Natural killer cell treated with Interleukin-12 subunit alpha and Interleukin-12 subunit beta and Interleukin-15 and Interleukin-18, amount 100 ng/mL, for 72 hours (primary cell): ENCODE measurements around the gene CAPN13. TPM values are rescaled to one million over a fixed set of nuclear protein-coding genes. Genes with fewer than 3 reads are reported as not detected.
"Not testable (repeated sequence)": the region's sequence is repeated elsewhere in the genome, so short reads cannot be mapped to it uniquely, and the experiment has no call there.

Experiments used
- ATAC-seq, 2 donors: fragments of 150-1000 bp; cut with Tn5 transposase in 1 of 2; sonication (Bioruptor Pico), chemical (Tn5 transposase) in 1 of 2; 2 replicates each; pipeline ENCODE4 v1.10.0; 2021
- DNase-seq: peaks from one replicate; pipeline ENCODE4 v3.0.0; 2022; ENCODE audit warnings: low spot score
- H3K27ac Mint-ChIP-seq, 2 donors: 1 replicate in 1 of 2; 2 replicates in 1 of 2; pipeline ENCODE4 v1.8.0; 2022; ENCODE audit warnings: mixed read lengths in 2 of 2, mild to moderate bottlenecking in 1 of 2, moderate library complexity in 1 of 2
- H3K27me3 Mint-ChIP-seq, 2 donors: 1 replicate in 1 of 2; 2 replicates in 1 of 2; pipeline ENCODE4 v1.8.0; 2022; ENCODE audit warnings: mixed read lengths in 2 of 2
- H3K36me3 Mint-ChIP-seq: one replicate; pipeline ENCODE4 v1.8.0; 2022; ENCODE audit warnings: mixed read lengths
- H3K4me1 Mint-ChIP-seq, 2 donors: 1 replicate in 1 of 2; 2 replicates in 1 of 2; pipeline ENCODE4 v1.8.0; 2022; ENCODE audit warnings: low read depth in 2 of 2, mixed read lengths in 2 of 2, mild to moderate bottlenecking in 1 of 2
- H3K4me3 Mint-ChIP-seq: one replicate; pipeline ENCODE4 v1.8.0; 2022; ENCODE audit warnings: mixed read lengths
- H3K9me3 Mint-ChIP-seq: 2 replicates; pipeline ENCODE4 v1.8.0; 2022; ENCODE audit warnings: mixed read lengths
- total RNA-seq, 2 donors: library from RNA; stranded (reverse); gene quantifications; one replicate each; pipeline ENCODE4 v1.2.3, GENCODE V29; 2022

CAPN13 gene
- total RNA-seq, 2 donors from 2014 or later = not detected

- DNase-seq (no peak), ATAC-seq (no peak)
- Mint-ChIP-seq H3K4me3 (no peak overlapping the region), H3K27ac (peak overlapping the region in 1 of 2 donors; percentile 86), H3K36me3 (peaks cover 15% of the 10 kb centered on the region), H3K27me3 (peaks cover 4 to 19% of the 10 kb centered on the region in 2 donors), H3K4me1 (peaks cover 5 to 20% of the 10 kb centered on the region in 2 donors), H3K9me3 (peaks cover 14% of the 10 kb centered on the region)
Observed at GRCh38 chr2:30705711-30706533, 101.3 kb downstream of the CAPN13 start.

GRCh38 chr2:30705056-30705455 is 102.2 kb downstream of the CAPN13 start:
- no peak for DNase-seq
- H3K27me3 Mint-ChIP-seq = peaks cover 4 to 21% of the 10 kb centered on the region in 2 donors
- peak overlapping the region in 1 of 2 donors; percentile 86 for H3K27ac Mint-ChIP-seq
- peaks cover 14% of the 10 kb centered on the region for H3K9me3 Mint-ChIP-seq
- H3K4me1 Mint-ChIP-seq = peaks cover 5 to 20% of the 10 kb centered on the region in 2 donors
- peaks cover 15% of the 10 kb centered on the region for H3K36me3 Mint-ChIP-seq
- ATAC-seq = no peak
- H3K4me3 Mint-ChIP-seq = no peak overlapping the region

GRCh38 chr2:30704309-30705020 is 102.8 kb downstream of the CAPN13 start:
- Mint-ChIP-seq H3K4me1 (peaks cover 5 to 20% of the 10 kb centered on the region in 2 donors), H3K27me3 (peaks cover 4 to 24% of the 10 kb centered on the region in 2 donors), H3K9me3 (peaks cover 14% of the 10 kb centered on the region), H3K4me3 (no peak overlapping the region), H3K27ac (no peak overlapping the region), H3K36me3 (peaks cover 15% of the 10 kb centered on the region)
- DNase-seq (no peak), ATAC-seq (no peak)

GRCh38 chr2:30702694-30703093 is 104.6 kb downstream of the CAPN13 start:
- Mint-ChIP-seq H3K4me1 (peaks cover 5 to 20% of the 10 kb centered on the region in 2 donors), H3K9me3 (peaks cover 14% of the 10 kb centered on the region), H3K27me3 (peaks cover 4 to 24% of the 10 kb centered on the region in 2 donors), H3K27ac (no peak overlapping the region), H3K36me3 (peaks cover 15% of the 10 kb centered on the region), H3K4me3 (no peak overlapping the region)
- peak in 1 of 2 donors; percentile 49 for ATAC-seq
- no peak for DNase-seq

GRCh38 chr2:30701782-30702181 is 105.5 kb downstream of the CAPN13 start:
- Mint-ChIP-seq H3K4me3 (no peak overlapping the region), H3K4me1 (peaks cover 0 to 15% of the 10 kb centered on the region in 2 donors), H3K27ac (no peak overlapping the region), H3K9me3 (peaks cover 14% of the 10 kb centered on the region), H3K36me3 (peaks cover 15% of the 10 kb centered on the region), H3K27me3 (peaks cover 4 to 24% of the 10 kb centered on the region in 2 donors)
- ATAC-seq (no peak), DNase-seq (no peak)

- H3K27me3 Mint-ChIP-seq = peaks cover 20 to 39% of the 10 kb centered on the region in 2 donors
- not testable (repeated sequence) for H3K4me1 Mint-ChIP-seq, H3K9me3 Mint-ChIP-seq, ATAC-seq, DNase-seq, H3K27ac Mint-ChIP-seq, H3K4me3 Mint-ChIP-seq
- H3K36me3 Mint-ChIP-seq = peaks cover 11% of the 10 kb centered on the region
Observed at GRCh38 chr2:30697242-30698103, 109.8 kb downstream of the CAPN13 start.

GRCh38 chr2:30695749-30696148 is 111.5 kb downstream of the CAPN13 start:
- Mint-ChIP-seq H3K4me3 (no peak overlapping the region), H3K27me3 (peaks cover 15 to 28% of the 10 kb centered on the region in 2 donors), H3K4me1 (peaks cover 0 to 4% of the 10 kb centered on the region in 2 donors), H3K27ac (peak overlapping the region in 1 of 2 donors; percentile 9), H3K36me3 (no peaks in the 10 kb centered on the region), H3K9me3 (no peaks in the 10 kb centered on the region)
- DNase-seq = no peak
- no peak for ATAC-seq

- Mint-ChIP-seq H3K4me1 (peaks cover 0 to 4% of the 10 kb centered on the region in 2 donors), H3K27me3 (peaks cover 15 to 22% of the 10 kb centered on the region in 2 donors), H3K9me3 (no peaks in the 10 kb centered on the region), H3K36me3 (no peaks in the 10 kb centered on the region), H3K27ac (no peak overlapping the region), H3K4me3 (no peak overlapping the region)
- no peak for ATAC-seq
- DNase-seq = no peak
Observed at GRCh38 chr2:30694286-30695055, 112.8 kb downstream of the CAPN13 start.

- H3K4me3 Mint-ChIP-seq = no peak overlapping the region
- no peaks in the 10 kb centered on the region for H3K36me3 Mint-ChIP-seq
- no peaks in the 10 kb centered on the region for H3K9me3 Mint-ChIP-seq
- H3K27ac Mint-ChIP-seq = peak overlapping the region in 1 of 2 donors; percentile 64
- no peak for ATAC-seq
- H3K27me3 Mint-ChIP-seq = peaks cover 15 to 22% of the 10 kb centered on the region in 2 donors
- peaks cover 0 to 4% of the 10 kb centered on the region in 2 donors for H3K4me1 Mint-ChIP-seq
- no peak for DNase-seq
Observed at GRCh38 chr2:30693821-30694281, 113.4 kb downstream of the CAPN13 start.

GRCh38 chr2:30692829-30693275 is 114.4 kb downstream of the CAPN13 start:
- H3K4me1 Mint-ChIP-seq = peaks cover 0 to 4% of the 10 kb centered on the region in 2 donors
- ATAC-seq (no peak), DNase-seq (no peak)
- no peak overlapping the region for H3K4me3 Mint-ChIP-seq
- H3K27me3 Mint-ChIP-seq = peaks cover 15 to 22% of the 10 kb centered on the region in 2 donors
- no peaks in the 10 kb centered on the region for H3K36me3 Mint-ChIP-seq
- H3K27ac Mint-ChIP-seq = no peak overlapping the region
- no peaks in the 10 kb centered on the region for H3K9me3 Mint-ChIP-seq

- Mint-ChIP-seq H3K27ac (no peak overlapping the region), H3K36me3 (no peaks in the 10 kb centered on the region), H3K27me3 (peaks cover 15 to 22% of the 10 kb centered on the region in 2 donors), H3K9me3 (no peaks in the 10 kb centered on the region), H3K4me3 (no peak overlapping the region), H3K4me1 (peaks cover 0 to 4% of the 10 kb centered on the region in 2 donors)
- DNase-seq (no peak), ATAC-seq (no peak)
Observed at GRCh38 chr2:30691948-30692828, 115.1 kb downstream of the CAPN13 start.
